Medulla oblongata (tissue), 1 donor: ENCODE results near the gene B3GNT4.
A peak's percentile ranks its signal among the peaks of the same experiment; 100 is the strongest.
"Not testable (repeated sequence)": the region's sequence is repeated elsewhere in the genome, so short reads cannot be mapped to it uniquely, and the experiment has no call there.

Source experiments
- DNase-seq: peaks from one replicate; pipeline ENCODE4 v3.0.0-alpha.2; 2015; ENCODE audit errors: extremely low spot score

Gene B3GNT4

GRCh38 chr12:122215771-122216170 lies 12.3 kb downstream of the B3GNT4 start:
- DNase-seq = no peak

- no peak for DNase-seq
These were observed 12.9 kb downstream of the B3GNT4 start for GRCh38 chr12:122216445-122216844.

GRCh38 chr12:122225683-122226365 lies 22.3 kb downstream of the B3GNT4 start, which contains the start of gene DIABLO:
TSS of gene DIABLO (minus strand) at chr12:122226052. CDS start at chr12:122226014, 38 bp downstream.
- DNase-seq = peak; percentile 100

- DNase-seq = no peak
These were observed 23.0 kb downstream of the B3GNT4 start for GRCh38 chr12:122226366-122227125.

- no peak for DNase-seq
These were observed 23.8 kb downstream of the B3GNT4 start for GRCh38 chr12:122227341-122227740.

GRCh38 chr12:122228092-122228491 lies 24.6 kb downstream of the B3GNT4 start:
- DNase-seq = no peak

- no peak for DNase-seq
These were observed 27.3 kb downstream of the B3GNT4 start for GRCh38 chr12:122230798-122231197.

- no peak for DNase-seq
These were observed 29.2 kb downstream of the B3GNT4 start for GRCh38 chr12:122232691-122233090.

GRCh38 chr12:122235741-122236140 lies 32.2 kb downstream of the B3GNT4 start:
- DNase-seq = no peak

GRCh38 chr12:122238861-122239260 lies 35.4 kb downstream of the B3GNT4 start:
- no peak for DNase-seq

- DNase-seq = no peak
These were observed 40.5 kb downstream of the B3GNT4 start for GRCh38 chr12:122243965-122244364.

- DNase-seq = no peak
These were observed 41.3 kb downstream of the B3GNT4 start for GRCh38 chr12:122244565-122245371.

- no peak for DNase-seq
These were observed 42.0 kb downstream of the B3GNT4 start for GRCh38 chr12:122245553-122245952.

GRCh38 chr12:122250047-122250446 lies 46.5 kb downstream of the B3GNT4 start:
- no peak for DNase-seq

- no peak for DNase-seq
These were observed 47.0 kb downstream of the B3GNT4 start for GRCh38 chr12:122250536-122250935.

- DNase-seq = not testable (repeated sequence)
These were observed 55.0 kb downstream of the B3GNT4 start for GRCh38 chr12:122258462-122258861.
